Hepatocyte (in vitro differentiated cells): ENCODE results near the gene MACO1. TPM values are rescaled to one million over a fixed set of nuclear protein-coding genes. Genes with fewer than 3 reads are reported as not detected.

Experiments used
- DNase-seq: peaks from one replicate; pipeline ENCODE4 v3.0.0-alpha.2; 2016; ENCODE audit warnings: low spot score
- H2AFZ ChIP-seq: fragments of 200-600 bp; sonication (generic); 2 replicates; pipeline ENCODE4 v1.6.0; 2016; ENCODE audit warnings: antibody characterized with exemption, mild to moderate bottlenecking
- H3K27ac ChIP-seq: fragments of 200-600 bp; sonication (generic); 2 replicates; pipeline ENCODE4 v1.5.1; 2016; ENCODE audit warnings: mild to moderate bottlenecking
- H3K27me3 ChIP-seq: fragments of 200-600 bp; sonication (generic); 2 replicates; pipeline ENCODE4 v1.6.1; 2016
- H3K36me3 ChIP-seq: fragments of 200-600 bp; sonication (generic); replicated peaks from 2 replicates; pipeline ENCODE4 v1.5.1; 2016; ENCODE audit warnings: low read depth; ENCODE audit not compliant: insufficient read depth
- H3K4me1 ChIP-seq: fragments of 200-600 bp; sonication (generic); 2 replicates; pipeline ENCODE4 v1.5.1; 2016; ENCODE audit warnings: mild to moderate bottlenecking, moderate library complexity; ENCODE audit not compliant: insufficient read depth
- H3K4me2 ChIP-seq: fragments of 200-600 bp; sonication (generic); 2 replicates; pipeline ENCODE4 v1.6.0; 2016
- H3K4me3 ChIP-seq: fragments of 200-600 bp; sonication (generic); 2 replicates; pipeline ENCODE4 v1.5.1; 2016; ENCODE audit warnings: mild to moderate bottlenecking
- H3K79me2 ChIP-seq: fragments of 200-600 bp; sonication (generic); 2 replicates; pipeline ENCODE4 v1.6.0; 2017; ENCODE audit warnings: mild to moderate bottlenecking
- H3K9me2 ChIP-seq: fragments of 200-600 bp; sonication (generic); replicated peaks from 2 replicates; pipeline ENCODE4 v1.6.0; 2017; ENCODE audit warnings: mild to moderate bottlenecking; ENCODE audit not compliant: insufficient read depth
- H3K9me3 ChIP-seq: fragments of 200-600 bp; sonication (generic); 2 replicates; pipeline ENCODE4 v1.5.1; 2016; ENCODE audit warnings: low read depth, mild to moderate bottlenecking
- H4K20me1 ChIP-seq: fragments of 200-600 bp; sonication (generic); 2 replicates; pipeline ENCODE4 v1.6.0; 2016; ENCODE audit warnings: mild to moderate bottlenecking; ENCODE audit not compliant: insufficient read depth, poor library complexity, severe bottlenecking
- CTCF ChIP-seq: fragments of 200-600 bp; sonication (generic); IDR thresholded peaks from 2 replicates; pipeline ENCODE4 v1.5.1; 2016; ENCODE audit warnings: antibody characterized with exemption, mild to moderate bottlenecking; ENCODE audit not compliant: poor library complexity
- EZH2 ChIP-seq: fragments of 200-600 bp; sonication (generic); IDR thresholded peaks from 2 replicates; pipeline ENCODE4 v1.6.1; 2016; ENCODE audit warnings: antibody characterized with exemption, mild to moderate bottlenecking, borderline replicate concordance
- EZH2phosphoT487 ChIP-seq: fragments of 200-600 bp; sonication (generic); IDR thresholded peaks from one replicate; pipeline ENCODE4 v1.6.1; 2018; ENCODE audit warnings: antibody characterized with exemption, mild to moderate bottlenecking, low read depth, moderate library complexity; ENCODE audit not compliant: unreplicated experiment, severe bottlenecking
- WGBS: methylation state at CpG from one replicate; pipeline ENCODE4 v1.1.6; 2016; ENCODE audit warnings: low lambda C conversion rate; ENCODE audit errors: missing lambda C conversion rate; 5-methylcytosine and 5-hydroxymethylcytosine counted together
- polyA plus RNA-seq: library from polyadenylated mRNA; unstranded; fragments of >200 nt; fragmentation: Nextera tagmentation; extraction: Ambion mirVana; gene quantifications from 2 replicates; pipeline ENCODE4 v1.2.1, GENCODE V29; 2016
- total RNA-seq: library from RNA; depleted of rRNA; stranded (reverse); fragments of >200 nt; gene quantifications from 2 replicates; pipeline ENCODE4 v1.2.3, GENCODE V29; 2014

Gene MACO1
- total and polyA plus RNA-seq, 2 experiments from 2014 or later = 14.1 to 27.0 TPM

GRCh38 chr1:25485536-25486411 lies 55.1 kb downstream of the MACO1 start:
- 80% methylated on average over 6 of the region's 6 CpGs for WGBS

GRCh38 chr1:25486602-25487001 lies 55.9 kb downstream of the MACO1 start:
- Histone ChIP-seq H3K4me3 (no peak overlapping the region), H3K27me3 (no peaks in the 10 kb centered on the region), H3K9me3 (no peaks in the 10 kb centered on the region), H3K27ac (no peak overlapping the region), H3K4me2 (no peak overlapping the region), H2AFZ (no peak overlapping the region), H3K36me3 (no peaks in the 10 kb centered on the region), H4K20me1 (no peaks in the 10 kb centered on the region), H3K9me2 (no peaks in the 10 kb centered on the region), H3K4me1 (no peaks in the 10 kb centered on the region), H3K79me2 (peaks cover 8% of the 10 kb centered on the region)
- TF ChIP-seq CTCF = no peak
- TF ChIP-seq EZH2phosphoT487 = no peak
- TF ChIP-seq EZH2 = no peak
- 92% methylated on average over 1 of the region's 1 CpG for WGBS
- DNase-seq = no peak

More at GRCh38 chr1:25485536-25486411, 55.1 kb downstream of the MACO1 start:
- no peak for DNase-seq
- H3K4me3 ChIP-seq = no peak overlapping the region
- no peaks in the 10 kb centered on the region for H3K4me1 ChIP-seq
- H4K20me1 ChIP-seq = no peaks in the 10 kb centered on the region
- H3K27me3 ChIP-seq = no peaks in the 10 kb centered on the region
- peaks cover 14% of the 10 kb centered on the region for H3K79me2 ChIP-seq
- no peaks in the 10 kb centered on the region for H3K9me2 ChIP-seq
- no peaks in the 10 kb centered on the region for H3K9me3 ChIP-seq
- no peak overlapping the region for H3K27ac ChIP-seq
- TF ChIP-seq EZH2phosphoT487 (no peak), CTCF (no peak), EZH2 (no peak)
- no peak overlapping the region for H3K4me2 ChIP-seq
- no peak overlapping the region for H2AFZ ChIP-seq
- no peaks in the 10 kb centered on the region for H3K36me3 ChIP-seq

- Histone ChIP-seq H3K79me2 (peaks cover 2% of the 10 kb centered on the region), H4K20me1 (no peaks in the 10 kb centered on the region), H3K27ac (no peak overlapping the region), H3K36me3 (no peaks in the 10 kb centered on the region), H3K4me1 (no peaks in the 10 kb centered on the region), H3K27me3 (no peaks in the 10 kb centered on the region), H3K9me2 (no peaks in the 10 kb centered on the region), H3K4me3 (no peak overlapping the region), H3K9me3 (no peaks in the 10 kb centered on the region), H3K4me2 (no peak overlapping the region), H2AFZ (no peak overlapping the region)
- DNase-seq = no peak
- TF ChIP-seq CTCF (peak; percentile 43), EZH2 (no peak), EZH2phosphoT487 (no peak)
- WGBS = 93% methylated on average over 2 of the region's 2 CpGs
Observed at GRCh38 chr1:25487628-25488027, 56.9 kb downstream of the MACO1 start.
